Heart right ventricle (tissue), 16 donors: ENCODE measurements around the gene ARF1. TPM values are rescaled to one million over a fixed set of nuclear protein-coding genes. Genes with fewer than 3 reads are reported as not detected.

Experiments
- ATAC-seq, 8 donors: fragments of 200-7000 bp; cut with Tn5 transposase; one replicate each; pipeline ENCODE4 v1.9.1; 2020; ENCODE audit warnings: mild to moderate bottlenecking in 8 of 8, moderate library complexity in 8 of 8, moderate number of reproducible peaks in 1 of 8
- DNase-seq, 2 donors: peaks; one replicate each; pipeline ENCODE4 v3.0.0-alpha.2; 2020
- H3K27ac ChIP-seq, 10 donors: fragments of 200-600 bp; sonication (generic) in 2 of 10; one replicate each; pipeline versions ENCODE4 v1.5.0 to v1.8.0; 2020 to 2022; ENCODE audit warnings: mild to moderate bottlenecking in 3 of 10
- H3K27me3 ChIP-seq, 7 donors: fragments of 200-600 bp; one replicate each; pipeline ENCODE4 v1.8.0; 2021 to 2022; ENCODE audit warnings: mild to moderate bottlenecking in 2 of 7
- H3K36me3 ChIP-seq, 9 donors: fragments of 200-600 bp; sonication (generic) in 1 of 9; one replicate each; pipeline versions ENCODE4 v1.5.0 to v1.8.0; 2020 to 2022; ENCODE audit warnings: mild to moderate bottlenecking in 2 of 9
- H3K4me1 ChIP-seq, 9 donors: fragments of 200-600 bp; sonication (generic) in 1 of 9; one replicate each; pipeline versions ENCODE4 v1.5.0 to v1.8.0; 2020 to 2022; ENCODE audit warnings: mild to moderate bottlenecking in 4 of 9
- H3K4me3 ChIP-seq, 10 donors: fragments of 200-600 bp; sonication (generic) in 2 of 10; one replicate each; pipeline versions ENCODE4 v1.5.0 to v1.8.0; 2020 to 2022; ENCODE audit warnings: mild to moderate bottlenecking in 7 of 10, moderate library complexity in 2 of 10
- H3K9me3 ChIP-seq, 11 donors: fragments of 200-600 bp in 10 of 11; sonication (generic) in 2 of 11; one replicate each; pipeline versions ENCODE4 v1.5.0 to v1.8.0; 2013 to 2022; ENCODE audit warnings: mild to moderate bottlenecking in 2 of 11, control low read depth in 1 of 11, moderate library complexity in 1 of 11
- whole genome bisulfite sequencing, 2 donors: extraction: QIAGEN DNeasy Blood & Tissue Kit; methylation state at CpG; one replicate each; pipeline ENCODE4 v1.1.7; 2013; ENCODE audit warnings: inconsistent platforms in 1 of 2; 5-methylcytosine and 5-hydroxymethylcytosine counted together
- intact Hi-C, 10 donors: fragments of 100-400 bp; cut with DNase I; formaldehyde crosslinking; loops; one replicate each; pipeline versions ENCODE4 v1.11.1 to v1.14.2; 2022
- polyA plus RNA-seq, 2 donors: library from polyadenylated mRNA; stranded (reverse); fragments of 200-250 nt; gene quantifications; one replicate each; pipeline ENCODE4 v1.2.3, GENCODE V29; 2013
- total RNA-seq, 10 donors: library from RNA; stranded (reverse); fragmentation: NEBNext Ultra II Directional in 3 of 10; extraction: Animal tissue kit (Norgen Biotek cat#: 25700) in 3 of 10; gene quantifications; one replicate each; pipeline versions ENCODE4 v1.2.1 to v1.2.4, GENCODE V29; 2021 to 2023
- TF ChIP-seq, protein P1 (sequence below), 9 donors: fragments of 200-600 bp; sonication (generic) in 2 of 9; IDR thresholded peaks; one replicate each; pipeline versions ENCODE4 v1.5.0 to v1.8.0; 2021 to 2022; ENCODE audit warnings: antibody characterized with exemption in 9 of 9, mild to moderate bottlenecking in 5 of 9, moderate library complexity in 1 of 9
- donor health status: Arrhythmogenic right ventricular cardiomyopathy.
- donor health status: ischemic (EF 13 %, LVEDD 7.1; RV severe dilation, severe dysfunction).
- donor health status: healthy with polysubstance abuse.
- donor health status: DM: no; HTN: yes; CAD: no.
- donor health status: DM: no; HTN: no; CAD: no.
- donor health status: ischemic (EF 25% LVEDD 6.9; RV normal size, moderate dysfunction).
- donor health status: ischemic (EF 25% LVEDD 5.7; RV mildly dilated, moderate dysfunction).
- donor health status: healthy.
- donor health status: DM: yes; HTN: yes; CAD: no.
- donor health status: Ischemic cardiomyopathy.
- donor health status: ischemic (EF 35%, LVEDD 5.7; RV mildly dilated, moderate dysfunction).
- donor health status: nonischemic (EF 11% LVEDD 7.7; RV severe dilation, severe dysfunction).
- donor health status: DM: yes; HTN: yes; CAD: no.
- donor health status: PGD.
- donor health status: ischemic (EF 29% LVEDD 5.4; RV normal size, mild dysfunction).
- donor health status: nonischemic (EF 23%, LVEDD 6.1; RV moderate dilation, normal function).

The ARF1 gene
- total and polyA plus RNA-seq, 12 donors: 204 to 498 (median 338) TPM

DNA sequence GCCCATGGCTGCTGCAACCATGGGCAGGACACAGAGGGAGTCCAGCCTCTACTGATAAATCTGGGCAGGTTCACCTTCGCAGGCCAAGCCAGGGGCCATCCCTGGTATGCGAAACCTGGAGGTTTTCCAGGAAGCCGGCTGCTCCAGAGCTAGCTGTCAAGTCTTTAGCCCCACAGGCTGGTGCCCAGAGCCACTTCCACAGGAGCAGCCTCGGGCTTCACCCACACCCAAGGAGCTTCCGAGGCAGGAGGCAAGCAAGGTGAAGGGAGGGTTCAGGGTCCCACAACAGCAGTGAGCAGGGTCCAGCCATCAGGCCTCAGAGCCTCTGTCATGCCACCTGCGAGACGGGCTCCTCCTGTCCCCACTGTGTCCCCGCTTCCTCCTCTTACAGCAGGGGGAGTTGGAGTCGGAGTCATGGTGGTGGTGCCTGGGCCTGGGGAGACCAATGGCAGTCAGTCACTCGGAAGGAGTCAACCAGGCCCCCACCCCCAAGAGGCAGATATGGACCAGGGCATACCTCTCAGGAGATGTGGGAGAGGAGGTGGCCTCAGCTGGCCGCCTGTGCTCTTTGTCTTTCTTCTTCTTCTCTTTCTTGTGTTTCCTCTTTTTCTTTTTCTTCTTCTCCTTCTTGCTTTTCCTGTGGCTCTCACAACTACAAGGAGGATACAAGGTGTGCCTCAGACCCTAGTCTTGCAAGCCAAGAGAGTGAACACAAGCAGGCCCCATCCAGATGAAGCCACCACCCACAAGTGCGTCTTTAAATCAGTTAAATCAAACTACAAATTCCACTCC lies 18.5 kb downstream of the ARF1 start:
- no peak for ATAC-seq
- DNase-seq: no peak
- TF ChIP-seq, protein P1, sequence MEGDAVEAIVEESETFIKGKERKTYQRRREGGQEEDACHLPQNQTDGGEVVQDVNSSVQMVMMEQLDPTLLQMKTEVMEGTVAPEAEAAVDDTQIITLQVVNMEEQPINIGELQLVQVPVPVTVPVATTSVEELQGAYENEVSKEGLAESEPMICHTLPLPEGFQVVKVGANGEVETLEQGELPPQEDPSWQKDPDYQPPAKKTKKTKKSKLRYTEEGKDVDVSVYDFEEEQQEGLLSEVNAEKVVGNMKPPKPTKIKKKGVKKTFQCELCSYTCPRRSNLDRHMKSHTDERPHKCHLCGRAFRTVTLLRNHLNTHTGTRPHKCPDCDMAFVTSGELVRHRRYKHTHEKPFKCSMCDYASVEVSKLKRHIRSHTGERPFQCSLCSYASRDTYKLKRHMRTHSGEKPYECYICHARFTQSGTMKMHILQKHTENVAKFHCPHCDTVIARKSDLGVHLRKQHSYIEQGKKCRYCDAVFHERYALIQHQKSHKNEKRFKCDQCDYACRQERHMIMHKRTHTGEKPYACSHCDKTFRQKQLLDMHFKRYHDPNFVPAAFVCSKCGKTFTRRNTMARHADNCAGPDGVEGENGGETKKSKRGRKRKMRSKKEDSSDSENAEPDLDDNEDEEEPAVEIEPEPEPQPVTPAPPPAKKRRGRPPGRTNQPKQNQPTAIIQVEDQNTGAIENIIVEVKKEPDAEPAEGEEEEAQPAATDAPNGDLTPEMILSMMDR (IDR thresholded peaks at IDR 0.05): no peak
- no peaks in the 10 kb centered on the region for H3K27me3 ChIP-seq
- H3K36me3 ChIP-seq: peaks cover 6 to 64% (median 33%) of the 10 kb centered on the region in 9 donors
- H3K27ac ChIP-seq: no peak overlapping the region
- H3K9me3 ChIP-seq: no peaks in the 10 kb centered on the region
- peaks cover 12 to 50% (median 38%) of the 10 kb centered on the region in 9 donors for H3K4me1 ChIP-seq
- 66 to 74% methylated on average over 12 of the region's 12 CpGs for WGBS, 2 donors
- H3K4me3 ChIP-seq: no peak overlapping the region
- intact Hi-C loops: no loop called here

DNA sequence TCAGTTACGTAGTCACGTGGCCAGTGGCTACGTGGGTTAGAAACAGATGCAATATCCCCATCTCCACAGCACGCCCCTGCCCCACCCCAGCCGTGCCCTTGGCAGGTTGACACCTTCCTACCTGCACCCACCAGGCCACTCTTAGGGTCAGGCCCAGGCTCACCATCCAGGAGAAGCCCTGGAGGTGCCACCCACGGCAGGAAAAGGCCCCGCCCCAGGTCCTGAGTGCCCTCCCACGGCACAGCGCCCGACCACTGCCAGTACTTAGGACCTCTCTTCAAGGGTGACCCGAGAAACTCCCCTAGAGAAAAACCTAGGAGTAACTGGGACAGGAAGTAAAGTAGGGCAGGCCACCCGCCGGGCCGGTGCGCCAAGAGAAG lies 19.1 kb downstream of the ARF1 start:
- H3K27ac ChIP-seq: peak overlapping the region in 7 of 10 donors; percentile 83 to 95 (median 92)
- ATAC-seq (peak in 1 of 8 donors; percentile 0), DNase-seq (no peak)
- TF ChIP-seq, protein P1 (IDR thresholded peaks at IDR 0.05): no peak
- peaks cover 12 to 44% (median 32%) of the 10 kb centered on the region in 9 donors for H3K4me1 ChIP-seq
- H3K36me3 ChIP-seq: peaks cover 6 to 64% (median 38%) of the 10 kb centered on the region in 9 donors
- H3K27me3 ChIP-seq: no peaks in the 10 kb centered on the region
- WGBS, 2 donors: 59 to 72% methylated on average over 14 to 15 of the region's 15 CpGs
- H3K9me3 ChIP-seq: no peaks in the 10 kb centered on the region
- intact Hi-C loops: no loop called here
- H3K4me3 ChIP-seq: peak overlapping the region in 8 of 10 donors; percentile 78 to 100 (median 93)

DNA sequence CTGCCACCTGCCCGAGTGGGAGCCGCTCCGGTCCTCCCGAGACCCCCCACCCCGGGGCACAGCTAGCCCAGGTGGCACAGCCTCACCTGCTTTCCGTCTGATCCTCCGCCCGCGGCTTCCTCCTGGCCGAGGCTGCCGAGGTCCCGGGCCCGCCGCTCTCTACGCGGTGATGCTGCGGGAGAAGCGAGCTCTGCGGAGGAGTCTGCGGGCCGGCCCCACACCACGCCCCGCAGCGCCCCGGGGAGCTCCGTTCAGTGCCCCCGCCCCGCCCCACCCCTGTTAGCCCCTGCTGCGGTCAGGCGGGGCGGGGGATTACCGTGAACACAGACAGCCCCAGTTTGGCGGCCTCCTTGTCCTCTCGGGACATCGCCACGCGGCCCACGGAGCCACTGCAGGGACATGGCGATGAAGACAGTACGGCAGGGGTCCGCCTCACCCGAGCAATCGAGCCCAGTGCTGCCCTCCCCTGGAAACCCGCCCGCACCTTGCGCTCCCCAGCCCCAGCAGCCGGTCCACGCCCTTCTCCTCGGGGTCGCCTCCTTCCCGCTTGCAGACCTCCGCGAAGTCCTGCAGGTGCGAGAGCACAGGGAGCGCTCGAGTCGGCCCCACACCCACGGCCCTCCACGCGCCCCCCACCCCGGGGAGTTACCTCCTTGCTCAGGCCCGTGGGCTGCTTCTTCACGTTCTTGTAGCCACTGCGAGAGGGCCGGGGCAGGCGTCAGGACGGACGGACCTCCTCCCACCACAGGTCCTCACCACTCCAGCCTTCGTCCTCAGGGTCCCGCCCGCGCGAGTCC lies 19.7 kb downstream of the ARF1 start:
- H3K27ac ChIP-seq: peak overlapping the region in 9 of 10 donors; percentile 83 to 95 (median 92)
- H3K27me3 ChIP-seq: no peaks in the 10 kb centered on the region
- intact Hi-C loops: no loop called here
- peaks cover 12 to 38% (median 29%) of the 10 kb centered on the region in 9 donors for H3K4me1 ChIP-seq
- H3K36me3 ChIP-seq: peaks cover 6 to 64% (median 43%) of the 10 kb centered on the region in 9 donors
- DNase-seq: no peak
- ATAC-seq: peak in 4 of 8 donors; percentile 0 to 14 (median 3)
- TF ChIP-seq, protein P1 (IDR thresholded peaks at IDR 0.05): peak in 5 of 9 donors; percentile 20 to 38 (median 32)
- no peaks in the 10 kb centered on the region for H3K9me3 ChIP-seq
- peak overlapping the region; percentile 78 to 100 (median 94) for H3K4me3 ChIP-seq
- WGBS, 2 donors: 12 to 15% methylated on average over 63 to 73 of the region's 73 CpGs
